ENCODE results near the gene TMEM9. TPM values are rescaled to one million over a fixed set of nuclear protein-coding genes. Genes with fewer than 3 reads are reported as not detected.

The TMEM9 gene
- 47.3 and 62.3 TPM in 2 replicates for total RNA-seq

DNA sequence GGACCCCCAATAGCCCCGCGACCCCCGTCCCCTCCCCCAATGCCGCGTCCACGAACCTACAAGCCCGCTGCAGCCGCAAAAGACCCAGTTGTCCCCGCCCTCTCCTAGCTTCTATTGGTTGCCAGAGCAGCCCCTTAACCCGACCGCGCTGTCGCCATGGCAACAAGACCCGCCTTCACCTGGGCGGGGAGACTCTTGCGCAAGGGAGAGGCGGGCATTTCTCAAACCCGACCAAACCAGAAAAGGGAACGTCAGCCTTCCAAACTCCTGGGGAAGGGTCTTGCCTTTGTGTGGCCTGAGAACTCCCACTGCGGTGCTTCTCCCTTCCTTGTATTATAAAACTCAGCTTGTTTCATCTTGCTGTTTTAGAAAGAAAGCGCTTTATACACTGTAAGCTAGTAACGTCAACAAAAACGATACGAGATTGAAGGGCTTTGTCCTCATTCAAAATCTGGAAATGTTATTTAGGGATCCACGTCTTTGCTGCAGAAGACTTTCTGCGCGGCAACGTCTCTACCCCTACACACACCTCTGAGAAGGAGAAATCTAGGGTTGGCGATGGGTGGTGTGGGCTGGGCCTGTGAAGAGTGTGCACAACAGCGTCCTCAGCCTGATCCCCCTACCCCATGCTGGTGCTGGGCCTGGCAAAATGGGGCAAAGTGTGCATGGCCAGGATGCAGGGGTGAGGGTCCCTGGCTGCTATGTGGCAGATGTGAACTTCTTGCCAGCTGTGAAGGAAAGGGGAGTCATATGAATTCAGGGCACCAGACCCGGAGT is at the start of gene TMEM9:
TMEM9 (minus strand) TSS at position 86 of the 777 bp plus-strand sequence. CDS start 551 bp downstream, outside the sequence.
- DNase-seq, result peak; percentile 96

GRCh38 chr1:201198598-201198997 is 44.3 kb upstream of the TMEM9 start:
- no peak for DNase-seq

- no peak for DNase-seq
Measured at GRCh38 chr1:201194046-201194445, 39.8 kb upstream of the TMEM9 start.

DNA sequence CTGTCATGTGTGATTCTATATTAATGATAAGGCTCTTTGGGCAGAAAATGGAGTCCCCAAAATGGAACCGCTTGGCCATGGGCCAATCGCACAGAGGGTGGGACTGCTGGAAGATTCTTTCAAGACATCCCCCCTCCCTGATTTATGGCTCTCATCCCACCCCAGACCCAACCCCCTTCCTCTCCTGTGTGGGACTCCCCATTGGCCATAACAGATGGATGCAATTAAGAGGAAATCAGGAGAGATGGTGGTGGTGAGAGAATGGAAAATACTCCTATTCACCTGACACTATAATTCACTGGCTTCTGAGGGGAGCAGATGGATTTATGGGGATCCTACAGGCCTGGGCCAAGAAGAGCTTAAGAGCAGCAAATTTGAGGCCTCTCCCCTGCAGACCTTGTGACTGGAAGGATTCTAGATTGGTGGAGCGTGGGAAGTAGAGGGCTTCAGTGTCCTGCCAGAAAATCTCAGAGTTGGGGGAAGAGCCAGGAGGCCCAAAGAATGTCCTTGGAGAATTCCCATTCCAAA is 38.1 kb upstream of the TMEM9 start:
- DNase-seq, result no peak

- DNase-seq, result peak; percentile 16
Measured at GRCh38 chr1:201191653-201192260, 37.5 kb upstream of the TMEM9 start.

DNA sequence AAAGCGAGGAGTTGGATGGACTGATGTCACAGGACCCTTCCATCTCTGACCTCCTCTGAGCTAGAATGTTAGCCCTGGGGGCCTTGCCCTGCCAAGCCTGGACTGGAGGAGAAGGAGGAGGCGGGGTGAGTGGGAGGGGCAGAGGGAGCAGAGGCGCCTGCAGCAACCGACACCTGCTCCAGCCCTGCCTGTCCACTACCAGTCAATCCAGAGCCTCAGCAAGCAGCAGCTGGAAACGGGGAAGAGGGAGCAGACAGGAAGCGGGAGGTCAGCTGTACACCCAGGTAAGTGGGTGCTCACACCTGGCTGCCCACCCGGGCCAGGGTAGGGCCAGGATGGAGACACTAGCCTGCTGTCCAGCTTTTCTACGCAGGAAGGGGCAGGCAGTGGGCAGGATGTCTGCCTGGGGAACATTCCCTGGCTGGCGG is 36.4 kb upstream of the TMEM9 start, which contains the start of gene IGFN1:
IGFN1 (plus strand) TSS at position 201 of the 428 bp plus-strand sequence. CDS start 2,470 bp downstream, outside the sequence.
- no peak for DNase-seq

DNA sequence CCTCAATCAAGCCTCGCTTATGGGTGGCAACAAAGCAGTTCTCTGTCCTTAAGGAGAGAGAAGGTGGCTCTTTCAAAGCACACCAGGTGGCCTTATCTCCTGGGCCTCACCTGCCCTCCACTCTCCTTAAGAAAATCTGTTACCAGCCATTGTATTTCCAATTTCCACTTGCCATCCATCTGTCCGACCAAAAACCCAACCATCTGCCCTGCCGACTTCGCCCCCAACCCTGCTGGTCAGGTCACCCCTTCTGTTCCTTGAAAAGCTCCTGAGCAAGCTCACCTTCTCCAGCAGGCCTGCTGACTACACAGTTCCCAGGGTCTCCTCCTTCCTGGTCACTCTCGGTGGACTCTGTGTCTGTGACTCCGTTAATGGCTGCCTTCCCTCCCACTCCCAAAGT is 35.7 kb upstream of the TMEM9 start:
- DNase-seq, result no peak

GRCh38 chr1:201189085-201189484 is 34.8 kb upstream of the TMEM9 start:
- no peak for DNase-seq

- no peak for DNase-seq
Measured at GRCh38 chr1:201186192-201186591, 31.9 kb upstream of the TMEM9 start.

- no peak for DNase-seq
Measured at GRCh38 chr1:201185527-201186128, 31.4 kb upstream of the TMEM9 start.

GRCh38 chr1:201185123-201185453 is 30.8 kb upstream of the TMEM9 start:
- DNase-seq, result no peak

DNA sequence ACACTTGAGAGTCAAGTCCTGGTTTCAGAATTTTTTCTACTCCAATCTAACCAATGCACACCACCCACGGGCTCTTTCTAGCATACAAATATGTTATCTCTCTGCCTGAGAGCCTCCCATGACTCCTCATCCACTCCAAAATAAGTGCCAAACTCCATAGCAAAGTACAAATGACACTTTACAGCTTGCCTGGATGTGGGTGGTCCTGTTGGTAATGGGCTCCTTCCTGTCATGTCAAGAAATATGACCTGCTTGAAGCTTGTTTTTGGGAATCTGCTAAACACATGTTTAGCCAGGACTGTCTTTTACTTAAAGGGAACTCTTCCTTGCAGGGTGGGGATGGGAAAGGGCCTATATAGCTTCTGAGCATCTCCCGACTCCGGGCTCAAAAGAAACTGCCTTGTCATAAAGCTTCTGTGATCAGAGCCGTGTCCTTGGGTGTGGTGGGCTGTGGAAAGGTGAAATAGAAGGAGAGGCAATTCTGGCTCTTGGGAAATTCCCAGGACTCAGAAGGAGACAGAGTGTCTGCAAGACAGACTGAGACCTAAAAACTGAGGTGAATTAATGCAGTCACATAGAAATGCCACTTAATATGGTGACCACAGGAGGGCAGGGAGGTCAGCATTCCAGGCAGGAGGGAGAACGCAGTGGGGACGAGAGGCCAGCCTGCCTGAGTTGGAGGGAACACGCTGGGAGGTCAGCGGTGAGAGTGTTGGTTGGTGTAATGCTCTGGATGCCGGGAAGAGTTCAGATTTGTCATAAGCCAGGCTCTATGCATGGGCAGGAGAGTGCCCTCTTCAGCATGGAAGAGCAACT is 30.2 kb upstream of the TMEM9 start:
- DNase-seq, result peak; percentile 62

DNA sequence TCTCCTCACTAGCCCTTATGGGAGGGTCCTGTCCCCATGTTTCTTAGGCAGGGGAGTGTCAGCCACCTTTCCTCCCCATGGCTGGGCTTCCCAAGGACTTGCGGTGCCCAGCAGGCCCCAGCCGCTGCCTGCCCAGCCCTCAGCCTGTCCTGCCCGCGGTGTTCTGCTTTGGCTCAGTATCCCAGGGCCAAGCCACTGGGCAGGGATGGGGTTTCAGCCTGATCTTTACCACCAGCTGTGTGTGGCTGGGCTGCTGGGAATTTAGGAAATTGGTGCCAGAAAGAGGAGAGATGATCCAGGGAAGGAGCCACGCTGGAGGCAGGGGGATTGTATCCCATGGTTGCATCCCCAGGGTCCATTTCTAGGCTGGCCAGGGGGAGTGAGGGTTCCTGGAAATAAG is 29.5 kb upstream of the TMEM9 start:
- DNase-seq, result no peak

DNA sequence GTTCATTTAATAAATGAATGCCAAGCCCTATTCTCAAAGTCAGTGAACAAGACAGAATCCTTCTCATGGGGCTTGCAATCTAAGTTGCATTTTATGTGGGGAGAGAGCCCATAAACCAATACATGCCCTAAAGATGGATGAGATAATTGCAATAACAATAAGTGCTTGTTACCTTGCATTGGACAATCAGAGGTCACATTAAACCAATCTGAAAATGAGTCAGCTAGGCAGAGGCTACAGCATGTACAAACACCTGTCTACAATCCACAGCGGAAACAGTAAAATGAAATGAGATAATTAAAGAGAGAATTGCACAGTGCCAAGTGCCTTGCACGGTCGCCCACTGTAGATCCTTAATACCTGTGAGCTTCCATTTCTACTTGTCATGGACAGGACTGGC is 28.9 kb upstream of the TMEM9 start:
- no peak for DNase-seq

DNA sequence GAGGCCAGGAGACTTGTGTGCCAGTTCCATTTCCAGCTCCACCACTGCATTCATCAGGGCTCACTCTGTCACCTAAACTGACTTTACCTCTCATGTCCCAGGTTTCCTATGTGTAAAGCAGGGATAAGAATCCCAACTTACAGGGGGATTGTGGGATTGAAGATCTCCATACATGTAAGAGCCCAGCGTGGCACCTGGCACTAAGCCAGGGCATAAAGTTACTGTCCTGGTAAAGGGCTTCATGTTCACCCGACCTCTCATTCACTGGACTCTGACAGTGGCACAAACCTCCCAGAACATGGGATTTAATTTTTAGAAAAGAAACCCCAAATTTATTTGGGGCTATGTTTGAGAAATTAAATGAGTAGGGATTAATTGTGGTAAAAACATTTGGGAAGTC is 27.5 kb upstream of the TMEM9 start:
- DNase-seq, result no peak

DNA sequence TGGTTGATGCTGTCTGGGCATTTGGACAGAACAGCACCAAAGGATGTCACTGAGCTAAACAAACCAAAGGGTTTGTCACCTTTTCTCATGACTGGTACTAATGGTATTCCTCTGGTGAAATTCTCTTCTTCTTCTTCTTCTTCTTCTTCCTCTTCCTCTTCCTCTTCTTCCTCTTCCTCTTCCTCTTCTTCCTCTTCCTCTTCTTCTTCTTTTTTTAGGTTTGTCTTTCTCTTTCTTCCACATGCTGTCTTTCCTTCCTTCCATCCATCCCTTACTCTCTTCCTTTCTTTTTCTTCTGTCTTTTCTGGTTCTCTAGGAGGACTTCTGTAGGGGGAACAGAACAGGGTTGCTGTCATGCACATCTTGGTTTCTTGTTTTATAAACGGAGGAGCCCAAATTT is 27.0 kb upstream of the TMEM9 start:
- no peak for DNase-seq

GRCh38 chr1:201180901-201181300 is 26.6 kb upstream of the TMEM9 start:
- no peak for DNase-seq

GRCh38 chr1:201180141-201180540 is 25.9 kb upstream of the TMEM9 start:
- DNase-seq, result no peak

GRCh38 chr1:201178718-201179117 is 24.4 kb upstream of the TMEM9 start:
- DNase-seq, result no peak

- DNase-seq, result no peak
Measured at GRCh38 chr1:201176940-201177339, 22.7 kb upstream of the TMEM9 start.

- DNase-seq, result no peak
Measured at GRCh38 chr1:201175820-201176500, 21.7 kb upstream of the TMEM9 start.

- DNase-seq, result no peak
Measured at GRCh38 chr1:201173736-201174135, 19.5 kb upstream of the TMEM9 start.

Measured in dermis blood vessel endothelial cell (primary cell).